ENCODE results near the gene TSNAX. TPM values are rescaled to one million over a fixed set of nuclear protein-coding genes. Genes with fewer than 3 reads are reported as not detected.

Gene TSNAX
- total and polyA plus RNA-seq, 4 donors = 11.4 to 41.1 (median 32.5) TPM

GRCh38 chr1:231571904-231572303, 43.4 kb downstream of the TSNAX start:
- peak in 2 of 3 donors; percentile 27 to 75 for DNase-seq
- no peaks in the 10 kb centered on the region for H3K27me3 ChIP-seq (ENCODE audit: control insufficient read depth in 3 of 3, insufficient read depth in 3 of 3, low read length in 2 of 3)
- H3K4me3 ChIP-seq = no peak overlapping the region
- H3K36me3 ChIP-seq (ENCODE audit: control insufficient read depth in 4 of 4, insufficient read depth in 4 of 4, low read length in 4 of 4) = peaks cover 0 to 3% (median 2%) of the 10 kb centered on the region in 4 donors
- H3K9me3 ChIP-seq (ENCODE audit: control insufficient read depth in 4 of 4, insufficient read depth in 3 of 4, low read length in 3 of 4) = no peaks in the 10 kb centered on the region
- no peak overlapping the region for H3K9ac ChIP-seq (ENCODE audit: insufficient read depth in 1 of 2, low read length in 2 of 2)
- no peak for TF ChIP-seq CTCF (IDR thresholded peaks at IDR 0.05; ENCODE audit: control extremely low read depth, extremely low read depth)
- WGBS, 2 donors = 73 to 78% methylated on average over 6 of the region's 6 CpGs
- H3K27ac ChIP-seq (ENCODE audit: low read depth in 1 of 2, low read length in 1 of 2) = peak overlapping the region in 1 of 2 donors; percentile 33
- ATAC-seq (ENCODE audit: insufficient read depth, low FRiP score) = no peak
- no peaks in the 10 kb centered on the region for H3K4me1 ChIP-seq (ENCODE audit: control insufficient read depth in 5 of 5, insufficient read depth in 5 of 5, low read length in 5 of 5)

GRCh38 chr1:231575472-231575871, 47.0 kb downstream of the TSNAX start:
- Histone ChIP-seq H3K27me3 (ENCODE audit: control insufficient read depth in 3 of 3, insufficient read depth in 3 of 3, low read length in 2 of 3) (no peaks in the 10 kb centered on the region), H3K4me1 (ENCODE audit: control insufficient read depth in 5 of 5, insufficient read depth in 5 of 5, low read length in 5 of 5) (no peaks in the 10 kb centered on the region), H3K36me3 (ENCODE audit: control insufficient read depth in 4 of 4, insufficient read depth in 4 of 4, low read length in 4 of 4) (no peaks in the 10 kb centered on the region), H3K9me3 (ENCODE audit: control insufficient read depth in 4 of 4, insufficient read depth in 3 of 4, low read length in 3 of 4) (no peaks in the 10 kb centered on the region), H3K27ac (ENCODE audit: low read depth in 1 of 2, low read length in 1 of 2) (no peak overlapping the region), H3K9ac (ENCODE audit: insufficient read depth in 1 of 2, low read length in 2 of 2) (no peak overlapping the region), H3K4me3 (no peak overlapping the region)
- TF ChIP-seq CTCF (IDR thresholded peaks at IDR 0.05; ENCODE audit: control extremely low read depth, extremely low read depth) = no peak
- no peak for DNase-seq
- ATAC-seq (ENCODE audit: insufficient read depth, low FRiP score) = no peak
- 78 to 90% methylated on average over 2 of the region's 2 CpGs for WGBS, 2 donors

GRCh38 chr1:231576804-231577718, 48.6 kb downstream of the TSNAX start:
- no peaks in the 10 kb centered on the region for H3K36me3 ChIP-seq (ENCODE audit: control insufficient read depth in 4 of 4, insufficient read depth in 4 of 4, low read length in 4 of 4)
- DNase-seq (no peak), ATAC-seq (ENCODE audit: insufficient read depth, low FRiP score) (no peak)
- TF ChIP-seq CTCF (IDR thresholded peaks at IDR 0.05; ENCODE audit: control extremely low read depth, extremely low read depth) = no peak
- H3K4me3 ChIP-seq = no peak overlapping the region
- no peak overlapping the region for H3K27ac ChIP-seq (ENCODE audit: low read depth in 1 of 2, low read length in 1 of 2)
- H3K4me1 ChIP-seq (ENCODE audit: control insufficient read depth in 5 of 5, insufficient read depth in 5 of 5, low read length in 5 of 5) = peaks cover 0 to 4% (median 0%) of the 10 kb centered on the region in 5 donors
- no peak overlapping the region for H3K9ac ChIP-seq (ENCODE audit: insufficient read depth in 1 of 2, low read length in 2 of 2)
- WGBS, 2 donors = 72 to 77% methylated on average over 10 to 11 of the region's 11 CpGs
- no peaks in the 10 kb centered on the region for H3K27me3 ChIP-seq (ENCODE audit: control insufficient read depth in 3 of 3, insufficient read depth in 3 of 3, low read length in 2 of 3)
- H3K9me3 ChIP-seq (ENCODE audit: control insufficient read depth in 4 of 4, insufficient read depth in 3 of 4, low read length in 3 of 4) = no peaks in the 10 kb centered on the region

All from lung (tissue), 12 donors.